HG03095 (cell line): ENCODE measurements around the gene FOCAD.

Experiments used
- ATAC-seq: cut with Tn5 transposase; IDR thresholded peaks from one replicate; pipeline ENCODE4 v1.9.1; 2021; ENCODE audit warnings: moderate library complexity; ENCODE audit not compliant: unreplicated experiment

FOCAD gene

DNA sequence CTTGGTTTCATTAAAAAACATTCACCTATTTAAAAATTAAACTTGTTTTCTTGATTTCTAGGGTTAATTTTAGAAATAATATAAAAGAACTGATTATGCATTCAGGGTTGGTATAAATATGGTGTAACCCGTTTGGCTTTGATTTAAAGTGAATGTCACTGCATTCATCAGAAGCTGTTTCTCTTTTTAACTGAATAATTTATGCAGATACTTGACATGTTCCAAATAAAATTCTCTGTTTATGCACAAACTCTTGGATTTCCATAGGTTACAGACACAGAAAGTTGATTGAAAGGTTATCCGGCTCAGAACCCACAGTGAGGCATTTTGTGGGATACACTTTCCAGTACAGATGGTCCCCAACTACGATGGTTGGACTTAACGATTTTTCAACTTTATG is 186.1 kb downstream of the FOCAD start:
- no peak for ATAC-seq

DNA sequence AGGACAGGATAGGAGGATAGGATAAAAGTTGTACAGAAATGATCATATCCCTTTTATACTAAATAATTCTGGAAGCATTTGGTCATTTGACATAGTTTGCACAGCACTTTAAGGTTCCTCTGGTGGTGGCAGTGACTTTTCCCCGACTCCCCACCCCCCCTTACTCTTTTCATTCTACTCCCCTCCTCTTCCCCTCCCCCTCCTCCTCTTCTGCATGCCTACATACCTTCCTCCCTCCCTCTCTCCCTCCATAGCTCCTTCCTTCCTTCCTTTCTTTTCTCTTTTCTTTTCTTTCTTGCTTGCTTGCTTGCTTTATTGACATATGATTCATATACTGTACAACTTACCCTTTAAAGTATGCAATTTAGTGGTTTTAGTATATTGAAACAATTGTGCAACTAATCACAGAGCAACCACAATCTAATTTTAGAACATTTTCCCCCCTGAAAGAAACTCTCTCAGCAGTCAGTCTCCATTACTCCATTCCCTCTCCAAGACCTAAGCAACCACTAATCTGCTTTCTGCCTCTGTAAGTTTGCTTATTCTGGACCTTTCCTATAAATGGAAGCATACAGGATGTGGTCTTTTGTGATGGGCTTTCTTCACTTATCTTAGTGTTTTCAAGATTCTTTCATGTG is 188.4 kb downstream of the FOCAD start:
- ATAC-seq: no peak

DNA sequence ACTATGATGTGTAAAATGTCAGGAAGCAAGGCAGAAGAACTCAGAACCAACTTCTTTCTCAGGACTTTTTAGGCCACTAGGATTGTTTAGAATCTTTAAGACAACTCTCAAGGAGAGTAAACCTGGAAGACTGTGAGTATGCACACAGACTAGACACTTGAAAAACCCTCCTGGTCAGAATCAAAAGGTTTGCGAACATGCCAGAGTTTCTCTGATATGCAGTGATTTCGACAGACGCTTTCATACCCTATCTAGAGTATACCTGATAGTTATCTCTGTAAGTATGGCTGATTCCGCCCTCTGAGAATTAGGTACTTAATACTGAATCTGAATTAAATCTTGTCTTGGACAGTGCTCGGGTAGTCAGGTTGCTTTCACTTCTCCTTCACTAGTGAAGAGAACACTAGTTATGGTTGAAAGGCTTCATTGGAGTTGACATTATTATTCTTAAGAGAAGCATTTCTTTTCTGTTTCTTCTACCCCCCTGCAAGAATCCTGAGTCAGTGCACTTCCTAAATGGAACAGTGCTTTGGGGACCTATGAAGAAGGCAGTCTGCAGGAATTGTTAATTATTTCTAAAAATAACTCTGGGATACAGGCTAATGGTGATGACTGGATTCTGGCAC is 189.3 kb downstream of the FOCAD start:
- no peak for ATAC-seq

DNA sequence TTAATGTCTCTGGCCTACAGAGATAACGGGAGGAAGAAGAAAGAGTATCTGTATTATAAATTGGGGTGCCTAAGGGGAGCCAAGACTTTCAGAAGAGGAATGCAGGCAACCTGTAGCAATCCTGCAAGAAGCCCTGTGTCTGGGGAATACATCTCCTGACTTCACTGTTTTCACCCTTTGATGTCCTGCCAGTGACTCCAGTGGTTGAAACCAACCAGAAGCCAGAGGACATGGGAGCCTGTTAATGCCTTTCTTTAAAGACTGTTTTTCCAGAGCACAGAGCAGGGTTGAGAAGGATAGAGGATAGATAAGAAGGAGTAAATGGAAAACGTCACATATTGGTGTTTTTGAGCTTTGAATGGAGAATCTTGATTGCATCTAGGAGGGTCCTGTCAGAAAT is 196.2 kb downstream of the FOCAD start:
- no peak for ATAC-seq

DNA sequence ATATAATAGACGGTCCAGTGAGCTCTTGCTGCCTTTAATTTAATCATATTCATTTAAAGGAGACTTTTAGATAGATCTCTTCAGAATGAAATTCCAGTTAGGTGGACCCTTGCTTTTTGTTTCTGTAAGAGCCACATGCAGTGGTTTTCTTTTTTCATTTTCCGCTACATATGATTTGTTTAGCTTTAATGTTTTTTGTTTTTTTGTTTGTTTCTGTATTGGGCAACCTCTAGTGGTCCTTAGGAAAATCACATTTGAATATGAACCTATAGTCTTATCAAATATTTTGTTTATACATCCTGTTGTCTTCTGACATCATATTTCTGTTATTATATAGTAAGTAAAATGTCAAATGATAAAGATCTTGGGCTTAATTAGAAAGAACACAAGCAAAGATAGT is 196.6 kb downstream of the FOCAD start:
- no peak for ATAC-seq

DNA sequence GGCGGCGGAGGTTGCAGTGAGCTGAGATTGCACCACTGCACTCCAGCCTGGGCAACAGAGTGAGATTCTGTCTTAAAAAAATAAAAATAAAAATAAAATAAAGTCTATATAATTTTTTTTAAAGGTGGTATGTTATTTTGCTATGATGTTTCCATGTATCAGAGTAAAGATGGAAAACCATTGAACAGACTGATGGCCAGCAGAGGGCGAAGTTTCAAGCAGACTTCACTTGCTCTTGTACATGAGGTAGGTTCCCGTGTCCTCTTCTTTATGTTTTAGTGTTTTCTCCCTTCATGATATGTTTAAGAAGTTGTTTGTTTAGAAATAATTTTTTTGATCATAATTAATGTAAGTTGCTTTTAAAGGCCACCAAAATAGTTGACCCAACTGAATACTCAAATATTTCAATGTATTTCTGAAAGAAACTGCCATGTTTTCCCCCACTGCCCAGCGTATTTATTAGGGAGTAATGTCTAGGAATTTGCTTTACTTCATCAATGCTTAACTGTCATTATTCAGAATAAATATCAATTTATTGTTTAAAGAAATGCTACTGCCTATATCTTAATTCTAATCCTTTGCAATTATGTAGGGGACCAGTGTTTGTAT is 201.0 kb downstream of the FOCAD start:
- ATAC-seq: no peak

GRCh38 chr9:20898885-20899554 is 215.0 kb downstream of the FOCAD start:
- no peak for ATAC-seq

DNA sequence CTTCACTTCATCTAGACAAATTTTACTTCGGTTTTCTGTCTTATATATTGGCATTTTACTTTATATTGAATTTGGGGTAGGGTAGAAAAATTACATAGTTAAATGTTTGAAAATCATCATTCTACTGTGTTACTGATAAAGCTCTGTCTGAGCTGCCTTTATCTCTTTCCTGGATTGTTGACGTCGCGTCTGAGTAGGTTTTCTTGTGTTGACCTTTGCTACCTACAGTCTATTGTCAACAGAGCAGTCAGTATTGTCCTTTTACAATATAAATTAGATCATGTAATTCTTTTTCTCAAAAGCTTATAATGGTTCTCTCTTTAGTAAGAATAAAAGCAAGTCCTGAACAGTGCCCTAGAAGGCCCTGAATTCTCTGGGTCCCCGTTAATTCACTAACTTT is 219.2 kb downstream of the FOCAD start:
- no peak for ATAC-seq

DNA sequence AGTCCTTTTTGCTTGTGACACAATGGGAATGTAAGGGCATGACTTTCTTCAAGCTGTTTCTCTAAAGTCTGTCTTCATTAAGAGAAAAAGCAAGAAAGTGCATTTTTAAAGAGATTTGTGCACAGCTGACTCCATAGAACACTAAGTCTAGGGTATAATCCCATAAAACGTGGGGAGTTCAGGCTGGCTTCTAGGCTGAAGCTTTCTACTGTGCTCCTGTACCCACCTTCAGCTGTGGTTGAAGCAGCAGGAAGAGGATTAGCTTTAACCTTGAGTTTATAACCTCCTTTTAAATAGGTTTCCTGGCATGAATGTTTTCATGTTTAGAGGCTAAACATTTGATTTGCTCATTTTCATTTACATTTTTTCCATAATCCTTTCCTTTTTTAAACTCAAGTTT is 220.9 kb downstream of the FOCAD start:
- ATAC-seq: no peak

GRCh38 chr9:20906326-20906725 is 222.3 kb downstream of the FOCAD start:
- no peak for ATAC-seq

GRCh38 chr9:20908461-20908860 is 224.4 kb downstream of the FOCAD start:
- no peak for ATAC-seq

GRCh38 chr9:20914556-20914955 is 230.5 kb downstream of the FOCAD start:
- no peak for ATAC-seq

GRCh38 chr9:20921362-20921761 is 237.3 kb downstream of the FOCAD start:
- ATAC-seq: no peak

DNA sequence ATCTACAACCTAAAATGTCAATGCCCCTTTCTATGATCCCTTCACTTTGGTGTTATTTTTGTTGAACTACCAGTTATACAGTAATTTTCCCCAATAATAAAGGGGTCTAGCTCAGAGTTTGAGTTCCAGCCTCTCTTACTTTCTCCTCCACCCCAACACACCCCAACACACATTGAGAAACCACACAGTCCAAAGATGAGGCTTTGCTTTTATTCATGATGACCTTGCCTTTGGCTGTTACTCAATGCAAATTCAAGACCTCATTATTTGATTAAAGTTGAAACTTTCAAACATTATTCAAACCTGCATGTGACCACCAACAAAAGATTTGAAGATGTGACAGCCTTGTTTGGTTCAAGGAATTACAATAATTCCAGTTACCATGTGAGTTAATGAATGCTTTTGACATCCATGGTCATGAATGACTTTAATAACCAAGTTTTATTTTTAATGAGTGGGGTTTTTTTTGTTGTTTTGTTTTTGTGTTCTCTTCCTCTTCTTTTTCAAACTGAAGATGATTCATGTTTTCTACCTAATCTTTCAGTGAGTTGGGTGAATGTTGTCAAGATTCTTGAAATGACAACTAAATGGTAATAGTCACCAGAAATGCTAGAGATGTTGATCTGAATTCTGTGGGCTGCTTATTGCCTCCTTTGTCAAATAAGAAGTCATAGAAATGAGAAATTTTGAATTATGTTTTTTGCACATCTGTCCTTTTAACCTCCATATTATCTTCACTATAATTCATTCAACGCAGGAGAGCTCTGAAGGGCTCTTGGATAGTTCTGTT is 241.4 kb downstream of the FOCAD start:
- ATAC-seq: no peak

GRCh38 chr9:20929276-20929675 is 245.2 kb downstream of the FOCAD start:
- no peak for ATAC-seq

- no peak for ATAC-seq
Observed at GRCh38 chr9:20930836-20931235, 246.8 kb downstream of the FOCAD start.

DNA sequence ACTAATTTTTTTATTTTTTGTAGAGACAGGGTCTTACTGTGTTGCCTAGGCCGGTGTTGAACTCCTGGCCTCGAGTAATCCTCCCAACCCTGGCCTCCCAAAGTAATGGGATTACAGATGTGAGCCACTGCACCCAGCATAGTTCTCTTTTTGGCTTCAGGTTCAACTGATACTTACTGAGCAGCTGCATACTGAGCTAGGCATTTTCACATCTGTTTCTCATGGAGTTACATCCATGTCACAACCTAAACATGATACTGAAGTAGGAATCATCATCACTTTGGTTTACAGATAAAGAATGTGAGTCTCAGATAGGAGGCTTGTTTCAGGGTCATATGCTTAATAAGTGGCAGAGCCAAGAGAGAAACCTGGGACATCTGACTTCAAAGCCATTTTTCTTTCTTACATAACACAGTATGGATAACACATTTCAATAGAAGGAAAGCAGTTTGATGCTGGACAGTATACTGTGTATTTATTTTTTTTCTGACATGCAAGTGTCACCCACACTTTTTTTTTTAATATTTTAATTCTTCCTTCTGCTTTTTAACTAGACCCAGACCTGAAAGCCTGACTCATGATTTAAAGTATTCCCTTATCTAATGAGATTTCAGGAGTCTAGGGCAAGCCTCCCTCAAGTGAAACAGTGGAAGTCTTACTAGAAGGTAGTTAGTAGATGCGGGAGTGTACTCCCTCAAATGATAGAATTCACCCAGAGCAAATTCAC is 256.6 kb downstream of the FOCAD start:
- ATAC-seq: peak; percentile 26

GRCh38 chr9:20941174-20941690 is 257.2 kb downstream of the FOCAD start:
- peak; percentile 99 for ATAC-seq

GRCh38 chr9:20944507-20944906 is 260.4 kb downstream of the FOCAD start:
- ATAC-seq: no peak

- no peak for ATAC-seq
Observed at GRCh38 chr9:20945269-20945668, 261.2 kb downstream of the FOCAD start.
